ENCODE measurements around the gene TMC2. TPM values are rescaled to one million over a fixed set of nuclear protein-coding genes. Genes with fewer than 3 reads are reported as not detected.
A peak's percentile ranks its signal among the peaks of the same experiment; 100 is the strongest.
"Not testable (repeated sequence)": the region's sequence is repeated elsewhere in the genome, so short reads cannot be mapped to it uniquely, and the experiment has no call there.

The TMC2 gene
- polyA plus RNA-seq, 3 donors from 2014 or later = 0.22 TPM; not detected in 2

DNA sequence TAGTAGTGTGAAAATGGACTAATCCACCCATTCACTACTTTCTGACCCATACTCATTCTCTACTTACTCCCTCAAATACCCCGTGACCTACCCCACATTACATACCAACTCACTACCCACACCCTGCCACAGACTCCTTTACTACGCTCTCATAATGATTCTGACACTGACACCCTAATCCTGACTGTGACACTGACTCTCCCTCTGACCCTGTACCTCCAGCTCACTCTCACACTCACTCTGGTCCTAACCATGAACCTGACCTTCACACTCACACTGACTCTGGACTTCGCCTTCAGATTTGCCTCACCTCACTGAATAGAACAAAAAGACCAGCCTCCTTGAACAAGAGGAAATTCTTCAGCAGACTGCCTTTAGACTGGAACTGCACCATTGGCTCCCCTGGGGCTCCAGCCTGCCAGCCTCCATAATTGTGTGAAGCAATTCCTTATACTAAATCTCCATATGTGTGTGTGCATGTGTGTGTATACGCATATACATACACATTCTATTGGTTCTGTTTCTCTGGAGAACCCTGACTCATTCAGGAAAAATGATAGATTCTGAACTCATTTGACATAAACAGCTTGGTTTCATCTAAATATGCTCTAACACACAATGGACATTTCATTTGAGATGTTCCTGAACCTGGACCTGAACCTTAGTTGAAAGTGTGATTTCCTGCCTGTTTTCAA is 17.1 kb upstream of the TMC2 start:
- Mint-ChIP-seq H3K4me1 (peaks cover 4 to 11% of the 10 kb centered on the region in 2 donors), H3K9me3 (no peaks in the 10 kb centered on the region), H3K27me3 (ENCODE audit: low read depth in 3 of 3) (peaks cover 0 to 5% (median 2%) of the 10 kb centered on the region in 3 donors), H3K27ac (no peak overlapping the region), H3K36me3 (no peaks in the 10 kb centered on the region), H3K4me3 (no peak overlapping the region)
- no peak for DNase-seq

DNA sequence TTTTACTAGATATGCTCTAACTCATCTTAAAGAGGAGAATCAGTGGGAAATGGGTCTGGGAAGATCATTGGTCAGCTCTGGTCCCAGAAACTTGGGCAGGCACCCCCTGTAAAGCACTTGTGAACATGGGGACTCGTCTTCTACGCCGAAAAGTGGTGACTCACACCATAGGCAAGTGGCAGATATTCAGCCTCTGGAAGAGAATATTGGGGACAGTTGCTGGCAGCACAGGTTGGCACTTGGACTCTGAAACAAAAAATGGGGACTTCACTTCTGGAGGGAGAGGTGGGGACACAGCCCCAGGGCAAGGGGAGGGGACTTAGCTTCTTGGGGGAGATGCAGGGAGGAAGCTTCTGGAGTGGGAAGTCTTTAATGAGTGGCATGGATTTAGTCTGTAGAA is 15.8 kb upstream of the TMC2 start:
- Mint-ChIP-seq H3K4me1 (peaks cover 11 to 23% of the 10 kb centered on the region in 2 donors), H3K27ac (peak overlapping the region in 1 of 6 donors; percentile 30), H3K4me3 (no peak overlapping the region), H3K27me3 (ENCODE audit: low read depth in 3 of 3) (peaks cover 0 to 4% (median 0%) of the 10 kb centered on the region in 3 donors), H3K9me3 (no peaks in the 10 kb centered on the region), H3K36me3 (no peaks in the 10 kb centered on the region)
- DNase-seq = no peak

DNA sequence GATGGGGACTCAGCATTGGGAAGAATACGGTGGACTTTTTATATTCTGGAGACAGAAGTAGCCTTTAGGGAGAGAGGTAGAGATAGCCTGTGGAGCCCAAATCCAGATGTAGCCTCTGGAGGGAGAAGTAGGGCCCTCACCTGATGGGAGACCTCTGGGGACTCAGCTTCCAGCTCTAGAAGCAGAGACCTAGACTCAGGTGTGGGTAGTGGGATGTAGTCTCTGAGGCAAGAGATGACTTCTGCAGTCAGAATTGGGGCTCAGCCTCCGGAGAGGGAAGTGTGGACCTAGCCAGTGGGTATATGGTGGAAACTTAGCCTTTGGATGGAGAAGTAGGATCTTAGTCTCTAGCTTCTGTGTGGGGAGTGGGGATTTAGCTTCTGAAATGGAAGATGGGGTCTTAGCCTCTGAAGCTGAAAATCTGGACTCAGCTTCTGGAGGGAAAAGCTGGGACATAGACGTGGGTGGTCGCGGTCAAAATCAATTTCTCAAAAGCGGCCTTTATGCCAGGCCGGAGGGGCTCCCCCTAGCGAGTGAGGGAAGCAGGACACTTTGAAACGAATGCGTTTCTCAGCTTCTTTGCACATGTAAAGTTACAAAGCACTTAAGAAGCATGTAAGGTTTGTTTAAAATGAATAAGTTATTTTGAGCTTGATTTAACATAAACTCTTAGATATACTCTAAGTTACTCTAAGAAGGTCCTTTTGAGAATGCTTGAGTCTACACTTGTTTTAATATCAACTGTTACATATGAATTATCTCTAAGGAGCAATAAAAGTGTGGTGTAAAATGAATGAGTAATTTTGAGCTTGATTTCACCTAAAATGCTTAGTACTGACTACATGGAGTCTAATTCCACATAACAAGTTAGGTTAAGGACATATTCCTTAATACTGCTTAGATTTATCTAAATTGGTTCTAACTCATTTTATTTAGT is 14.7 kb upstream of the TMC2 start:
- Mint-ChIP-seq H3K36me3 (no peaks in the 10 kb centered on the region), H3K9me3 (no peaks in the 10 kb centered on the region), H3K4me1 (peaks cover 11 to 25% of the 10 kb centered on the region in 2 donors), H3K27ac (no peak overlapping the region), H3K4me3 (peak overlapping the region in 1 of 5 donors; percentile 13), H3K27me3 (ENCODE audit: low read depth in 3 of 3) (peaks cover 0 to 4% (median 1%) of the 10 kb centered on the region in 3 donors)
- DNase-seq = peak; percentile 24 to 41 (median 35)

DNA sequence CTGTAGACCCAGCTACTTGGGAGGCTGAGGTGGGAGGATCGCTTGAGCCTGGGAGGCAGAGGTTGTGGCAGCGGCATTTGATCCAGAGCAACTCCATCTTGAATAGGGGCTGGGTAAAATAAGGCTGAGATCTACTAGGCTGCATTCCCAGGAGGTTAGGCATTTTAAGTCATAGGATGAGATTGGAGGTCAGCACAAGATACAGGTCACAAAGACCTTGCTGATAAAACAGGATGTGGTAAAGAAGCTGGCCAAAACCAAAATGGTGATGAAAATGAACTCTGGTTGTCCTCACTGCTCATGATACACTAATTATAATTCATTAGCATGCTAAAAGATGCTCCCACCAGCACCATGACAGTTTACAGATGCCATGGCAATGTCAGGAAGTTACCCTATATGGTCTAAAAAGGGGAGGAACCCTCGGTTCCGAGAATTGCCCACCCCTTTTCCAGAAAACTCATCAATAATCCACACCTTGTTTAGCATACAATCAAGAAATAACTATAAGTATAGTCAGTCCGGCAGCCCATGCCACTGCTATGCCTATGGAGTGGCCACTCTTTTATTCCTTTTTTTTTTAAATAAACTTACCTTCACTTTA is 13.4 kb upstream of the TMC2 start:
- not testable (repeated sequence) for H3K27ac Mint-ChIP-seq

DNA sequence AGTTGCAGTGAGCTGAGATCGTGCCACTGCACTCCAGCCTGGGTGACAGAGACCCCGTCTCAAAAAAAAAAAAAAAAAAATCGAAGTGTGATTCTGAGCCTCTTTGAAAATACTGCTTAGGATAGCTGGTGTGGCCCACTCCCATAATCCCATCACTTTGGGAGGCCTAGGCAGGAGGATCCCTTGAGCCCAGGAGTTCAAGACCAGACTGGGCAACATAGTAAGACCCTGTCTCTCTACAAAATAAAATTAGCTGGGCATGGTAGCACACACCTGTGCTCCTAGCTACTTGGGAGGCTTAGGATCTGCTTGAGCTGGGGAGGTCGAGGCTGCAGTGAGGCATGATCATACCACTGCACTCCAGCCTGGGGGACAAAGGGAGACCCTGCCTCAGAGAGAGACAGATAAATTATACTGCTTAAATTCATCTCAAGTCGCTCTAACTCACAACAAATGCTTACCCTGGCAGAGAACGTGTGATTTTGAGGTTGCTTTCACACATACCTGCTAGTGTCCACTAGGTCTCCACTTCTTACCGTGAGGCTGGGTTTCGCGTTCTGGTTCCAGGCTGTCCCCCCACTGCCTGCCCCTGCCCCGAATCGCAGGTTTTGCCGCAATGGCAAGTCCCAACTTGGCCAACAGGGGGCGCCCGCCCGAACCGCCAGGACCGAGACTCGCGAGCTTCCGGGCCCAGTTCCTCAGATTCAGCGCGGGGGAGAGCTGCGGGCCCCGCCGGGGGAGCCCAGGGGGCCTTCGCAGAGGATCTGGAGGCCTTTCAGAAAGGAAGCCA is 12.3 kb upstream of the TMC2 start:
- H3K4me3 Mint-ChIP-seq = peak overlapping the region; percentile 77 to 93 (median 92)
- H3K36me3 Mint-ChIP-seq = no peaks in the 10 kb centered on the region

More for the DNA sequence above, 13.4 kb upstream of the TMC2 start:
- H3K36me3 Mint-ChIP-seq; H3K27me3 Mint-ChIP-seq (ENCODE audit: low read depth in 3 of 3); H3K9me3 Mint-ChIP-seq; DNase-seq: not testable (repeated sequence)
- Mint-ChIP-seq H3K4me1 (peaks cover 11 to 25% of the 10 kb centered on the region in 2 donors), H3K4me3 (peak overlapping the region in 2 of 5 donors; percentile 26 to 44)

DNA sequence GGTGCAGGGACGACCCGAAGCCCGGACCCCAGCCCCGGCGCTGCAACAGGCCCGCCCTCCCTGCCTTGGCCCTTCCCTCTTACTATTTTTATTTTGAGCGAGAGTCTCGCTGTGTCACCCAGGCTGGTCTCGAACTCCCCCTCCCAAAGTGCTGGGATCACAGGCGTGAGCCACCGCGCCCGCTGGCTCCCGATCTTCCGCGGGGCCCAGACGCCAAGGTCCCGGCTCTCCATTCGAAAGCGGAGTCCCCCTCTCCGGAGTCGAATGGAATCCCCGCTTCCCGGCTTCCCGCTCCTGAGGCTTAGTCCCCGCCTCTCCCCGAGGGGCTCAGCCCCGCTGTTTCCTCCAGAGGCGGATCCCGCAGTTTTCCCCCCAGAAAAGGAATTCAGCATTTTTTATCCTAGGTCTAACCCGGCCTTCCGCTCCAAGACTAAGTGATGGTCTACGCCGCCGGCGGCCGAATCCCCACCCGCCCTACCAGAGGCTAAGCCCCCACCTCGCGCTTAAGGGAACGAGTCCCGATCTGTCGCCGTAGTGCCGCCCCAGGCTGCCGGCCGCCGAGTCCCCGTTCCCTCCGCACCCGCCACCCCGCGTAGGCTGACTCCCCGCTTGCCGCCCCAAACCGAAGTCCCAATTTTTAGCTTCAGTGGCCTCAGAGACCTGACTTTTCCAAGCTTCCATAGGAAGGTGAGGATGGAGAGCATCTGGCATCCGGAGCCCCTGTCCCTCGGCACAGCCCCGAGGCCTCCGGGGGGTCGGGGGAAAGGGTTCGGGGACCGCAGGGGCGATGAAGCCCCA is 11.5 kb upstream of the TMC2 start:
- H3K27me3 Mint-ChIP-seq (ENCODE audit: low read depth in 3 of 3) = peaks cover 4 to 5% (median 4%) of the 10 kb centered on the region in 3 donors
- H3K9me3 Mint-ChIP-seq = no peaks in the 10 kb centered on the region
- DNase-seq = peak; percentile 17 to 30 (median 21)
- peak overlapping the region; percentile 77 to 93 (median 92) for H3K4me3 Mint-ChIP-seq
- H3K36me3 Mint-ChIP-seq = no peaks in the 10 kb centered on the region
- H3K27ac Mint-ChIP-seq = peak overlapping the region; percentile 39 to 91 (median 80)
- peaks cover 15 to 32% of the 10 kb centered on the region in 2 donors for H3K4me1 Mint-ChIP-seq

More for the DNA sequence above, 12.3 kb upstream of the TMC2 start:
- Mint-ChIP-seq H3K27me3 (ENCODE audit: low read depth in 3 of 3) (peaks cover 0 to 2% (median 2%) of the 10 kb centered on the region in 3 donors), H3K4me1 (peaks cover 11 to 25% of the 10 kb centered on the region in 2 donors), H3K9me3 (no peaks in the 10 kb centered on the region), H3K27ac (peak overlapping the region in 5 of 6 donors; percentile 74 to 86 (median 83))
- DNase-seq = peak; percentile 85 to 90 (median 87)

DNA sequence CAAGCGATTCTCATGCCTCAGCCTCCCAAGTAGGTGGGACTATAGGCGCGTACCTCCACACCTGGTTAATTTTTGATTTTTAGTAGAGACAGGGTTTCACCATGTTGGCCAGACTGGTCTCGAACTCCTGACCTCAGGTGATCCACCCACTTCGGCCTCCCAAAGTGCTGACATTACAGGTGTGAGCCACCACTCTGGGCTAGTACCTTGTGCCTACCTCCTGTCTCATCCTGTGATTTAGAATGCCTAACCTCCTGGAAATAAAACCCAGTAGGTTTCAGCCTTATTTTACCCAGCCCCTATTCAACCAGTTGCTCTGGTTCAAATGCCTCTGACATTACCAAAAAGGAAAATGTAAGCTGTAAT is 10.2 kb upstream of the TMC2 start:
- peak overlapping the region in 4 of 5 donors; percentile 30 to 54 (median 42) for H3K4me3 Mint-ChIP-seq
- peak overlapping the region in 1 of 6 donors; percentile 50 for H3K27ac Mint-ChIP-seq
- not testable (repeated sequence) for H3K36me3 Mint-ChIP-seq; H3K27me3 Mint-ChIP-seq (ENCODE audit: low read depth in 3 of 3); DNase-seq; H3K9me3 Mint-ChIP-seq
- H3K4me1 Mint-ChIP-seq = peaks cover 17 to 34% of the 10 kb centered on the region in 2 donors

DNA sequence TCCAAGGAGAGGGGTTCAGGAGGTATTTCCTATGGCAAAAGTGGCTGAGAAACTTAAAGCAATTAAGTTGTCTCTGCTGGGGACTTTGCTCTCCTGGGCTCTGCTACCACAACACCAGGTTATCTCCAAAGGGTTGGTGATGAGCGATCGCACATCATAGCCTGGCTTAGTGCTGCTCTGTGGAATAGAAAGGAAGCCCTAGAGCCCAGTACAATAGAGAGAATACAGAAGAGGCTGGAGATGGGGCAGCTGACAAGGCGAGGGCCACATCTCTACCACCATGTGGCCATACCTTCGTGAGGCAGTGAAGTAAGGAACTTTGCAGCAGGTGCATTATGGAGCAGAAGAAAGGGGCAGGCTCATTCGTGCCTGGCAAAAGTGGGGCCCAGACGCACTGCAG is 8.6 kb upstream of the TMC2 start:
- no peak overlapping the region for H3K27ac Mint-ChIP-seq
- no peak for DNase-seq
- H3K4me3 Mint-ChIP-seq = no peak overlapping the region

DNA sequence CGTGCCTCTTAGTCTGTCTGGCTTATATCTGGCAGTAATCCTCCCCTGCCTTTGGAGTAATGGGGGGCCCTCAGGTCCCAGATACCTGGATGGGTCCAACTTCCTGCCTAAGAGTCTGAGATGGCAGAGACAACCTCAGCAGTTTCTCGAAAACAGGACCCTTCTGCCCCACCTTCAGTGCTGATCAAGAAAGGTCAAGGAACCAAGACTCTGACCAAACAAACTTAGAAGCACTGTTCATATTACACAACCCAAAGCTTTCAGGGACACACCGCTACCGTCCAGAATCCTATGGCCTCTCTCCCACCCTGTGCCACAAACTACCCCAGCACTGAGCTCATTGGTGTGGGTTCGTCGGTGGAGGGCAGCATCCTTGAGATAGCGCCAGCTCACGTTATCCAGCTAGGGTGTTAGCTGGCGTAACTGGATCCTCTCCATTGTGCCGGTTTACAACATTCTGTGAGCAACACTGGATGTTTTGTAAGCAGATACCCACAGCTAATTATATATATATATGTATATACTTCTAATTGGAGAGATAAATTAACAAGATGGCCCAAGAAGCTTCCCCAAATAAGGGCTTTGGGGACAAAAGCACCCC is 7.6 kb upstream of the TMC2 start:
- no peak for DNase-seq
- no peak overlapping the region for H3K27ac Mint-ChIP-seq
- no peak overlapping the region for H3K4me3 Mint-ChIP-seq
- no peaks in the 10 kb centered on the region for H3K9me3 Mint-ChIP-seq
- no peaks in the 10 kb centered on the region for H3K36me3 Mint-ChIP-seq
- peaks cover 6 to 11% (median 10%) of the 10 kb centered on the region in 3 donors for H3K27me3 Mint-ChIP-seq (ENCODE audit: low read depth in 3 of 3)
- peaks cover 17 to 27% of the 10 kb centered on the region in 2 donors for H3K4me1 Mint-ChIP-seq

More for the DNA sequence above, 8.6 kb upstream of the TMC2 start:
- Mint-ChIP-seq H3K27me3 (ENCODE audit: low read depth in 3 of 3) (peaks cover 5 to 11% (median 6%) of the 10 kb centered on the region in 3 donors), H3K9me3 (no peaks in the 10 kb centered on the region), H3K4me1 (peaks cover 17 to 32% of the 10 kb centered on the region in 2 donors), H3K36me3 (no peaks in the 10 kb centered on the region)

DNA sequence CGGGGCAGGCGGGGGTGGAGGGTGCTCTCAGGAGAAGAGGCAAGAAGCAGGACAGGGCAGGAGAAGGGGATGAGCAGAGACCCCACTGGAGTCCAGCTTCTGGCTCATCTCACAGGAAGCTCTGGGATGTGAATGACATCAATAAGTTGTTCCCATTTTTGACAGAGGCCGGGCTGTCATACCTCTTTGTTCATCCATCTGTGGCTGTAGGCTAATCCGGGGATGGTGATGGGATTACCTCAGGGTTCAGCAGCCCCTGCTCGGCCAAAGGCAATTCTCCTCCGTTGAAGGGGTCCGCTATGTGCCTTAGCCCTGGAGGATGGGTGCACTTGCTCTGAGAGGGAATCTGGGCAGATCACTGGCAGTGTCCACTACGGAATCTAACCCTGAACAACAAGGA is 3.3 kb upstream of the TMC2 start:
- DNase-seq = no peak
- H3K9me3 Mint-ChIP-seq = no peaks in the 10 kb centered on the region
- H3K36me3 Mint-ChIP-seq = no peaks in the 10 kb centered on the region
- no peak overlapping the region for H3K27ac Mint-ChIP-seq
- H3K27me3 Mint-ChIP-seq (ENCODE audit: low read depth in 3 of 3) = peaks cover 9 to 20% (median 10%) of the 10 kb centered on the region in 3 donors
- H3K4me3 Mint-ChIP-seq = no peak overlapping the region
- H3K4me1 Mint-ChIP-seq = peaks cover 6 to 9% of the 10 kb centered on the region in 2 donors

DNA sequence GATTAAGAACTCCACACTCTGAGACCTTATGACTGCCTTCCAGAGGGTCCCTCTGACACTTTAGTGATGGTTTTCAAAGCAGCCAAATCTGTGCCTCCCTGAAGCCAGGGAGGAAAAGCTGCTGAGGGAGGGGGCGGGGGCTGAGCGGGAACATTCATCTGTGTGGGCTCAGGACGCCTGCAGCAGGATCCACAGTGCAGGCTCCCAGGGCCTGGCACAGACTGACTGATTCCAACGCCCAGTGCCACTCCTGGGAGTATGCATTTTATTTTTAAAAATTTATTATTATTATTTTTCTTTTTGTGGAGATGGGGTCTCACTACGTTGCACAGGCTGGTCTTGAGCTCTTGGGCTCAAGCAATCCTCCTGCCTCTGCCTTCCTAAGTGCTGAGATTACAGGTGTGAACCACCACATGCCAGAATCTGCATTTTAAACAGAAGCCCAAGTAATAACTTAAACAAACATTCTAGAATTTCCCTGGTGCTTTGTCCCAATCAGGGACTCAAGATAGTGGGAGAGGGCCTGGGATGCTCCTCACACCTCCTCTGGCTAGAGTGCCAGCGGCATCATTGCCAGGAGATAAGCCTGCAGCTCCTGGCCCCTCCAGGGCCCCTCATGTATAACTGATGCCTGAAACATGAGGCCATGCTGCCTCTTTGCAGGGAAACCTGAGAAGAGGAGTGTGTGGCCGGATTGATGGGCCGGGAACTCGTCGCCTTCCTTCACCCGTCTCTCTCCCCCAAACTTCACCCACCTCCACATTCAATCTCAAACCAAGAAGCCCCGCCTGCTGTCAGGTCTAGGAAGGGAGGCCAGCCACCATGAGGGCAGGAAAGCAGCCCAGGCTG is 438 bp upstream of the TMC2 start:
- DNase-seq = no peak
- Mint-ChIP-seq H3K4me1 (no peaks in the 10 kb centered on the region), H3K27ac (no peak overlapping the region), H3K36me3 (no peaks in the 10 kb centered on the region), H3K4me3 (no peak overlapping the region), H3K27me3 (ENCODE audit: low read depth in 3 of 3) (peaks cover 11 to 18% (median 12%) of the 10 kb centered on the region in 3 donors), H3K9me3 (no peaks in the 10 kb centered on the region)
